GM18502 (cell line): Measurements from ENCODE around the gene LPAR1.
"Not testable (repeated sequence)": the region's sequence is repeated elsewhere in the genome, so short reads cannot be mapped to it uniquely, and the experiment has no call there.

ENCODE experiments used
- ATAC-seq: cut with Tn5 transposase; IDR thresholded peaks from one replicate; pipeline ENCODE4 v1.9.1; 2021; ENCODE audit warnings: mild to moderate bottlenecking; ENCODE audit not compliant: unreplicated experiment, poor library complexity

LPAR1 gene, protein sequence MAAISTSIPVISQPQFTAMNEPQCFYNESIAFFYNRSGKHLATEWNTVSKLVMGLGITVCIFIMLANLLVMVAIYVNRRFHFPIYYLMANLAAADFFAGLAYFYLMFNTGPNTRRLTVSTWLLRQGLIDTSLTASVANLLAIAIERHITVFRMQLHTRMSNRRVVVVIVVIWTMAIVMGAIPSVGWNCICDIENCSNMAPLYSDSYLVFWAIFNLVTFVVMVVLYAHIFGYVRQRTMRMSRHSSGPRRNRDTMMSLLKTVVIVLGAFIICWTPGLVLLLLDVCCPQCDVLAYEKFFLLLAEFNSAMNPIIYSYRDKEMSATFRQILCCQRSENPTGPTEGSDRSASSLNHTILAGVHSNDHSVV

DNA sequence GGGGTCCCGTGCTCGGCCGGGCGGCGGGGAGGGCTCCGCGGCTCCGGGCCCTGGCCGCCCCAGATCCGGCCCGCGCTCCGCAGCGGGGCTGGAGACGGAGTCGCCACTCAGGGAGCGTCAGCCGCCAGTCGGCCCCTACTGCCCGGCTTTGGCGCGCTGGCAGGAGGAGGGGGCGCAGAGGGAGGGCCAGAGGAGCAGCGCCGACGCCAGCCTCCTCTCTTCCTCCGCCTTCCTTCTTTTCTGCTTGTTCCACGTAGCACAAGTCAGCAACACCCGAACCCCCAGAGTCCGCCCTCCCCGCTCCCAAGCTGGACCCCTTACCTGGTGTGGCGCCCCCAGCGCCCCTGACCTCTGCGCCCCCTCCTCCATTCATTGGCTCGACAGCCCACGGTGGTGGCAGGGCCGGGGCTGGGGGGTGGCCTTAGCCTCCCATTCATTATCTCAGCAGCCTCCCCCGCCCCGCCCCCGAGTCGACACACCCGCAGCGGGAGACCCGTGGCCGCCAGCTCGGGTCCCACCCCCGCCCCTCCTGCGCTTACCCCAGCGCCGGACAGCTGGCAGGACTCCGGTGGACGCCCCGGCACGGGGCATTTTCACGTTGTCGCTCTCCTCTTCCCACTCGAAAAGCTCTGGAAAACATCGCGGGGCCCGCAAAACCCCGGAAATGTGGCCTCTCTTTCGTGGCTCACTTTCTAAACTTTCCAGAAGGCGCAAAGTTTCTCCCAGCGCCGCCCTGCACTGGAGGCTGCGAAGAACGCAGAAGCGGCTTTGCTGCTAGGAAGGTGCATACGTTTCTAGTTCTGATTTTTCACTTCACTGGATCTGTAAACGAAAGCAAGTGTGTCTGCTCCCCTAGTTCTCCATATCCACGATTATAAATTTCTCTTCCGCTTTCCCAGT lies at the start of gene LPAR1:
Gene LPAR1, minus strand, starts transcription at position 140 of the 900 bp plus-strand sequence. CDS start 66,353 bp downstream, outside the sequence.
- peak; percentile 34 for ATAC-seq

DNA sequence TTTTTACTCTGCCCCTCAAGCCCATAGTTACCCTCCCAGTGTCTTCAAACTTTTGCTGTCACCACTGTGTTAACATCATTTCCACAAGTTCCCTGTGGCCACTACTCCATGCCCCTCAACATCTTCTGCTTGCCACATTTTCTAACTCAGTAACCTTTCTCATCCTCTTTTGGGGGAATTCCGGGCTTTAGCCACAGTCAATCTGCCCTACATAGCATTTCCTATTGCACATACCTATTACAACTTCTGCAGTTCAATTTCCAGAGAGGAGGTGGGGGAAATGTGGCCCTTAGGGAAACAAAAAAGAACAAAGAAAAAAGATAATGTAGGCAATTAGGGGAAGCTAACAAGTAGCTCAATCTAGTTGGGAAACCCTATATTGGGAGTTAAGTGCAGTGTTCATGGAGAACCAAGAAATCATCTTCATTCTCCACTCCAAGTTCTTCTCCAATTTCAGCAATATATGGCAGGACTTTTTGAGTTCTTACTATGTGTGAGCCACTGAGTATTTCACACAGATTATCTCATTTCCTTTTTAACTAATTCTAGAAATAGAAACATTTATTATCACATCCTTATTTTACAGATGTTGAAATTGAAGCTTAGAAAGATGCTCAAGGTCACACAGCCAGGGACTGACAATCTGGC lies 40.2 kb upstream of the LPAR1 start:
- ATAC-seq: peak; percentile 71

DNA sequence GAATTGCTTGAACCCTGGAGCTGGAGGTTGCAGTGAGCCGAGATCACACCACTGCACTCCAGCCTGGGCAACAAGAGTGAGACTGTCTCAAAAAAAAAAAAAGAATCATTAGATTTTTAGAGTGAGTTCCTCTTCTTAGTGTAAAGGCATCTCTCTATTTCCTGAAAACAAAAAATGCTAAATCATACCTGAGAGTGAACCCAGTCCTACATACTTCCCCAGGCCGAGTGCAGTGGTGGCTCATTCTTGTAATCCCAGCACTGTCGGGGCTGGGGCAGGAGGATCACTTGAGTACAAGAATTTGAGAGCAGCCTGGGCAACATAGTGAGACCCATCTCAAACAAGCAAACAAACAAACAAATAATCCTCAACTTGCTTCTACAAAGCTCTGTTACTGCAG lies 38.2 kb upstream of the LPAR1 start:
- ATAC-seq: no peak

DNA sequence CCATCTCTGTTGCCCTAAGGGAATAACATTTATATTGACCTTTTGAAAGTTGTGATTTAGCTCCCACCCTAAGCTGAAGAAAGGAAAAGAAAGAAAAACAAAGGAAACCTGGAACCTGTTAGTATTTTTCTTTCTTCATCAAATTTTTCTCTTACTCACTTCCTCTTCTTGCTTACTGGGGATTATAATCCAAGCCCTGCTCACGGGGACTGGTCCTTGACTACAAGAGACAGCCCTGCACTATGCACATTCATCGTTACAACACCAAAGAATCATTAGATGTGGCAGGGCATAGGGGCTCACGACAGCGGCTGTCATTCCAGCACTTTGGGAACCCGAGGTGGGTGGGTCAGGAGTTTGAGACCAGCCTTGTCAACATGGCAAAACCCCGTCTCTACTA lies 37.8 kb upstream of the LPAR1 start:
- no peak for ATAC-seq

DNA sequence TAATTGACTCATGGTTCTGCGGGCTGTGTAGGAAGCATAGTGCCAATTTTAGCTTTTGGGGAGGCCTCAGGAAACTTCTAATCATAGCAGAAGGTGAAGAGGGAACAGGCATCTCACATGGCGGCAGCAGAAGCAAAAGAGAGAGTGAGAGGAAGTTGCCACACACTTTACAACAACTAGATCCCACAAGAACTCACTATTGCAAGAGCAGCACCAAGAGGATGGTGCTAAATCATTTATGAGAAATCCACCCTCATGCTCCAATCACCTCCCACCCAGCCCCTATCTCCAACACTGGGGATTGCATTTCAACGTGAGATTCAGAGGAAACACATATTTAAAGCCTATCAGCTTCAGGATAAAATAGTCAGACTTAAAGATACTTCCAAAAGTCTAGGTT lies 36.1 kb upstream of the LPAR1 start:
- no peak for ATAC-seq

DNA sequence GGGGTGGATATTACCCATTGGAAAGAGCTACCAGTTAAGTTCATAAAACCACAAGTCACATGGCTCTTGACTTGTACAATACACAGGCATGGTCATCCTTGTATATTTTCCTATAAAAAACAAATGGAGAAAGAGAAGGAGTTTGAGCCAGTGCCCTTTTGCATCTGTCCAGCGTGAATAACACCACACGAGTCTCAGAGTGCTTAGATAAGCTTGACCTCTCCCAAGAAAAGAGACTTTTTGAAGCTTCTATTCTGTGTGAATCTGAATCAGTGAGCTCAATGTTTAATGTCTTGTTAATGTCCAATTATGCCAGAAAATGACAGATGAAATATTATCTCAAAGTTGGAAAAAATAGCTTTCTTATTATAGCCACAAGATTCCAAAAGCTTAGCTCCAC lies 30.9 kb upstream of the LPAR1 start:
- no peak for ATAC-seq

DNA sequence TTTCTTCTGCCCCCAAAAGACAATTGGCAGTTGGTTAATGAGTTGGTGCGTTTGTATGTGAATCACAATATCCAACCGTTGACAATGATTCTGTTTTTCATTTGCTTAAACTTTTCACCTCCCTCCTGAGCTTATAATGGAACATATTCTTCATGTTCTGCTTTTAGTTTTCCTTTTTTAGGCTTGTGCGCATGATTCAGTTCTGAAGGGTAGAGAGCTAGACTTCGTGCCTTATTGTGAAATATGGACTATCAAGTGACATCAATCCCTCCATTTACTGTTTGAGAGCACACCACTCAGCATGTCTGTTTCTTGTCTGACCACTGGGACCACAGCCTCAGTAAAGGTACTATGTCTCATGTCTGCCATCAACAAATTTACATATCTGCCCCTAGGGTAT lies 30.5 kb upstream of the LPAR1 start:
- no peak for ATAC-seq

DNA sequence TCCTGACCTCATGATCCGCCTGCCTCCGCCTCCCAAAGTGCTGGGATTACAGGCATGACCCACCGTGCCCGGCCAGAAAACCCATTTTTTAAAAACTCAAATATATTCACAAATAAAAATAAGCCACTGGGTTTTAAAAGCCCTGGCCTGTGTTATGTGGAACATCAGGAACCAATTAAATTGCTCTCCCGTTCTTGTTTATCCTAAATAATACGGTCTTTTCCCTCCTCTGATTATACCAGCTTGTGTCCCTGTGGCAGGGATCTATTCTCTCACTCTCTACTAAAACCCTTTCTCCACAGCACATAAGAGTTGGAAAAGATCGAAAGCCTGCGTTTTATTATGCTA lies 30.1 kb upstream of the LPAR1 start:
- no peak for ATAC-seq

DNA sequence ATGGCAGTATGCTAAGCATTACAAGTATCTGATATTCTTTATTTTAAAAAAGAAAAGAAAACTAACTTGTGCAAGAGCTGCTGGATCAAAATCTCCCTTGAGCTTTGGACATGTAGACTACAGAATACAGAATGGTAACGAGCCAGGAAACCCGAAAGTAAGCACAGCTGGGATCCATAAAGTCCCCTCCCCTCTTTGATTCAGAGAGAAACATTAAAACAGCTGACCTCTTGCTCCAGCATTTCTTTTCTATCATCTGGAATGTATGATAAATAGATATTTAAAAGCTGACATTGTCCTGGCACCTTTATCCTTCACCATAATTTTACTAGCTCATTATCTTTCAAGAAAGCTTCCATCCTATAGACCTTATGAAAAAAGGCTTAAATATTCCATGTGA lies 28.2 kb upstream of the LPAR1 start:
- ATAC-seq: no peak

DNA sequence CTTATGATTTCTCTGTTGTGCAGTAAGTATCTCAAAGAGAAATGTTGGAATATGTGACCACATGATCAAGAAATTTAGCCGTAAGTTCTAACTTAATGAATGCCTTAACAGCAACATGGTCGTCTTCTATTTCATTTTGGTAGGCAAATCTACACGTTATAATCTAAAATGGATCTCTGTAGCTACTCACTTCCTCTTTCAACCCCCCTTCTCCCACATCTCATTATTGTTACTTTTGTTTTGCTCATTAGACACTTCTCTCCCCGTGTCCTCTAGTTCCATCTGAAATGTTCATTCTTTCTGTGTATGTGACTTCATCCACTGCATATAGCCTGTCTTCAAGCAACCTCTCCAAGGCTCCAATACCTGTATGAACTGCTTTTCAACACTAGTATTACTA lies 27.1 kb upstream of the LPAR1 start:
- no peak for ATAC-seq

DNA sequence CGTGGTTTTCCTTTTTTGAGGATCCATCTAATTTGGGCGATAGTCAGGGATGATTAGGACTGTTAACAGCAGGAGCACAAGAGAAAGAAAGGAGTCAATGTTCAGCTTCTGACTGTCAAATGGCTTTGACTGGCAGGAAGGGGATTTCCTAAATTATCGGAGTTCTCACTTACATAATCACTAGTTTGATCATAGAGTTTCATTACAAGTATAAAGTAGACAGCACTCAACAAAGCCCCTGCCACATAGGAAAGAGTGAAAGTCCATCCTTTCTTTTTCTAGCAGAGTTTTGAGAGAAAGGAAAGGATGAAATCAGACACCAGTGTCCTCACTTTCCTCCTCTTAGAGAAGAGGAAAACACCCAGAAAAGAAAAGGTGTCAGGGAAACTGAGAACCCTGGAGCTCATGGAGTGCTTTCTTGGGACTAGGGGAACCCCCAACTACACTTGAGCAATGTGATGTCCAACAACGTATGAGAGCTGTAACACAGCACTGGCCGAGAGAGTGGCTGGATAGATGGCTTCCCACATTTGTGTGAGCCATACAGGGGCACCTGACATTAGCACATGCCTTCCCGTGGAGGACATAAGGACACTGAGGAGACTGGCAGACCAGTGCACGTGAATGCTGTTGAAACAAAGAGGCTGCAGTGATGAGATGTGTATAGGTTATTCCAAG lies 26.0 kb upstream of the LPAR1 start:
- no peak for ATAC-seq

DNA sequence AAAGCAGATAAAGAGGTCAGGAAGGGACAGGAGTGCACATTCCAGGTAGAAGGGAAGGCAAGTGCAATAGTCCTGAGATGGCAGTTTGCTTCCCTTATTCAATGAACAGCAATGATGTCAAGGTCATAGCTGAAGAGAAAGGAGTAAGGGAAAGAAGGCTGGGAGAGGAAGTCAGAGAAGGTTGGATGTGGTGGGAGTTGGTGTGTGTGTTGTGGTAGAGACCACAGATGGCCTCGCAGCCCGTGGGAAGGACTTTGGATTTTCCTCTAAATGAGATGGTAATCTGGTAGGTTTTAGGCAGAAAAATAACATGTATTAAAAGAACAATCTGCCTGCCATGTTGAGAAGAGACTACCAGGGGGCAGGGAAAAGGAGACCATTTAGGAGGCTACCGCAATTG lies 25.1 kb upstream of the LPAR1 start:
- no peak for ATAC-seq

DNA sequence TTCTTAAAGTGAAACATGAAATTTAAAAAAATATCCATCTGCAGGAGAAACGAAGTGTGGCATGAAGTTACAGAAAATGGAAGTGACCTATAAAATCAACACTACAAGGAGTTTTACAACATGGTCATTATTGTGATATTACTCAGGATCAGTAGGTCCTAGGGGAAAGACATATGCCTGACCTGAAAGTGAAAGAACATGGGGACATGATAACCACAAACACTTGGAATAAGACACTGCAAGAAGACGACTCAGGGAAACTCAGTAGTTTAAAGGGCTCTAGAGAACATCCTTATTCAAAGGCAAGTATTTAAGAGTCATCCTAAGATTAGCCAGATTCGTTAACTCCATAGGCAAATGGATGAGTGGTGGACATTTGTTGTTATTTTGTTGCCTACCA lies 19.9 kb upstream of the LPAR1 start:
- no peak for ATAC-seq

DNA sequence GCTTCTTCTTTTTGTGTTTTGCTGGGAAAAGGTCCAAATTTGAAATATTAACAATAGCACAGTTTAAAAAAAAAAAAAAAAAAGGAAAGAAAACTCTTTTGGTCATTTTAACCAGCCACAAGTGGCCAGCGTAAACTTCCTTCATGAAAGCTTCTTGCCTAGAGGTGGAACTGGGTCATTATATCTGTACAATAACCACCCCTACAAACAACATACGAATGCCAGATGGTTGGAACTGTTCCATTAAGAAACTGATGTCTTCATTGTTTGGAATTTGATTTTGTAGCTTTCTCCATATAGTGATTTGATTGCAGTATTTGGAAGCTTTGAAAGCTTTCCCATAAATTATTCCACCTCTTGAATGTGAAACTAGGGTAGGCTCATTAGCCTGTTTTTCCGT lies 18.3 kb upstream of the LPAR1 start:
- no peak for ATAC-seq

DNA sequence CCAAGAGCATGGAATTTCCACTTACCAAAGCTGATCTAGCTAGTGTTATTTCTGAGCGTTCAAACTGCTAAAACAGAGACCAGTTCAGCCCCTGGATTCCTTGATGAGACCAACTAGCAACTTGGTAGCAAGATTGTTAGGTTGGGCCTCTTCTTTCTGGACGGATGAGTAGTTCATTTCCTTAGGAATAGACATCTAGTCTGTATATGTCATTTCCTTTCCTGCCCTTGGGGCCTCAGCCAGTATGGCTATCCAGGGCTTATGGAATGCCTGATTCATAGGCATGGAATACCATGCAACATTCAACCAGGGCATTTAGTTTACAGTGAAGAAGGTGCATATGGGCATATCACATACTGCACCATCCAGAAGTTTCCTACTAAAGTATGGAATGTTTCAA lies 14.5 kb upstream of the LPAR1 start:
- ATAC-seq: no peak

DNA sequence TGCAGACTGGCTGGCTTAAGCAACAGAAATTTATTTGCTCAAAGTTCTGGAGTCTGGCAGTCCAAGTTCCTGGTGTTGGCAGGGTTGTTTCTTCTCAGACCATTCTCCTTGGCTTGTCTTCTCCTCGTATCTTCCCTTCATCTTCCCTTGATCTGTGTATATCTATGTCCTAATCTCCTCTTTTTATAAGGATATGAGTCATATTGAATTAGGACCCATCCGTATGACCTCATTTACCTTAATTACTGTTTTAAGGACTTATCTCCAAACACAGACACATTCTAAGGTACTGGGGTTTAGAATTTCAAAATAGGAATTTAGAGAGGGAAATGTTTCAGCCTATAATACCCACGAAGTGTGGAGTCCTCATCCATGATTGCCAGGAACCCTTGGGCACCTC lies 13.1 kb upstream of the LPAR1 start:
- no peak for ATAC-seq

DNA sequence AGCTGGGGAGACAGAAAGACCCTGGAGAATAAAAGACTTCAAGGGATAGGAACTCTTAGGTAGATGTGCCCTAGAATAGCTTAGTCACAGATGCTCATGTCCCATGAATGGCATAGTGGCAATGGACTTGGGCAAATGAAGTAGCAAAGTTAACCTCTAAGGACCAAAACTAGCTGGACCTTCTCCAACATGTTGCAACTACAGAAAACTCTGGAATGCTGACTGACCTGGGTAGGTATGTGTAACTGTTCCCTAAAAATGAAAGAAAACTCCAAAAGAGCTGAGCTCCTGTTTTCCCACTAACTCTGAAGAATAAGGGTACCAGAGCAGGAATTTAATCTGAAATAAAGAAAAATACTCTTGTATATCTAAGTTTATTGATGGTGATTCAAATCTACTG lies 12.5 kb upstream of the LPAR1 start:
- no peak for ATAC-seq

DNA sequence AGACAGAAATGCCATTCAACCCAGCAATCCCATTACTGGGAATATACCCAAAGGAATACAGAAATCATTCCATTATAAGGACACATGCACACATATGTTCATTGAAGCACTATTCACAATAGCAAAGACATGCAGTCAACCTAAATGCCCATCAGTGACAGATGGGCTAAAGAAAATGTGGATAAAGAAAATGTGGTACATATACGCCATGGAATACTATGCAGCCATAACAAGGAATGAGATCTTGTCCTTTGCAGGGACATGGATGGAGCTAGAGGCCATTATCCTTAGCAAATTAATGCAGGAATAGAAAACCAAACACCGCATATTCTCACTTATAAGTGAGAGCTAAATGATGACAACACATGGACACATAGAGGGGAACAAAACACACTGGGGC lies 9.0 kb upstream of the LPAR1 start:
- ATAC-seq: not testable (repeated sequence)

DNA sequence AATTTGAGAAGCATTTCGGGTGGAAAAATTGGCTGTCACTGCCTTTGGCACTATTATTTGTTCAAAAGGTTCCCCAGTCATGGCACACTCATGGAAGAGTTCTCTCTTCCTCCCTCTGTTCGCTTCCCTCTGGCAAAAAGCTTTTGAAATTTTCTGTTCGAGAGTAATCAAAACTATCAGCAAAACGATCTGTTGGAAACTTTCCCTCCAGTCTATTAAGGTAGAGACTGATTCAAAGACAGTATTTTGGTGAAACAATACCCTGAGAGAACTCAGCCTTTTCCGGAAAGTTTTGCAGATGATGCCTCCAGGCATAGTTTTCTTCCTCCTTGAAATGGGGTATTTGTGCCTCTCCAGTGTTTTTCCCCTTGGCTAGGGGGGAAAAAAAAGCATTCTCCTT lies 3.6 kb upstream of the LPAR1 start:
- no peak for ATAC-seq

DNA sequence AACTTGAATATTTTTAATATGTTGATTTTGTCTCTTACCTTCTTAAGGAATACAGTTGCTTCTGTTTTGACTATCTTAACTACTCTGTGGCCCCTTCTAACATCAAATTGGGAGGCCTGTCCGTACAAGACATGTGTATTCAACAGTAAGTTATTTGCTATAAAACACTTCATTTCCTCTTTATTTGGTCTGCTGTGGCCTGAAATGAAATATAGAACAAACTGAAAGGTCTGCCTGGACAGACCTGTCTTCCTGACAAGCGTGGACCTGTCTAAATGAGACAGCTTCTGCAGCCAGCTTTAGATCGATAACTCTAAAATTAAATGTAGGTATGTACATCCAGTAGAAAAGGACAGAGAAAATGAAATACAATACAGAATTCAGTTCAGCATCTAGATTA lies 2.2 kb upstream of the LPAR1 start:
- no peak for ATAC-seq
